ENCODE data around the gene AMN1. TPM values are rescaled to one million over a fixed set of nuclear protein-coding genes. Genes with fewer than 3 reads are reported as not detected.

Gene AMN1
- total and polyA plus RNA-seq, 8 donors = 3.5 to 8.4 (median 4.9) TPM

DNA sequence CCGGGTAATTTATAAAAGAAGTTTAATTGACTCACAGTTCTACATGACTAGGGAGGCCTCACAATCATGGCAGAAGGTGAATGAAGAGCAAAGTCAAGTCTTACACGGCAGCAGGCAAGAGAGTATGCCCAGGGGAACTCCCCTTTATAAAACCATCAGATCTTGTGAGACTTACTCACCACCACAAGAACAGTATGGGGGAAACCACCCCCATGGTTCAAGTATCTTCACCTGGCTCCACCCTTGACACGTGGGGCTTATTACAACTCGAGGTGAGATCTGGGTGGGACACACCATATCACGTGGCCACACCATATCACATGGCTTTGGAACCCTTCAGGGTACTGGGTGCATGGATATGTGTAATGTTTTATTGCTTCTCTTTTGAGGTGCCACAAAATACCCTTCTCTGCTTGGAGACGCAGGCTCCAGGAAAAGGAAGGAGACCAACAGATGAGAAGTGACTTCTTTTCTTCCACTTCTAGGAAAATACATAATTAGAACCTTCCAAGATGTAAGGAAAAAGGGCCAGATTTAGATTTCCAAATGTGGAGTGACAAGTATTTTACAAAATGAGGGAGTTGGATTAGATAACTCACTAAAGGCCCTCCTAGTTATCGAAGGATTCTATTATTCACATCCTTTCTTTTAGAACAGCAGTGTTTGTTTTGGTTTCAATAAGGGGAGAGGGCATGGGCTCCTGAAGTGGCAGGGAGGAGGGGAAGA lies 102.4 kb downstream of the AMN1 start:
- intact Hi-C loops (cut with DNase I) = no loop called here
- Histone ChIP-seq H3K36me3 (no peaks in the 10 kb centered on the region), H3K27me3 (no peaks in the 10 kb centered on the region), H3K9me3 (no peaks in the 10 kb centered on the region), H3K27ac (no peak overlapping the region), H3K4me1 (peaks cover 0 to 12% (median 5%) of the 10 kb centered on the region in 3 donors), H3K4me3 (no peak overlapping the region)
- no peak for FAIRE-seq
- no peak for DNase-seq
- ATAC-seq = no peak
- WGBS, 2 donors = 80 to 88% methylated on average over 7 of the region's 7 CpGs
- TF ChIP-seq, protein P1, sequence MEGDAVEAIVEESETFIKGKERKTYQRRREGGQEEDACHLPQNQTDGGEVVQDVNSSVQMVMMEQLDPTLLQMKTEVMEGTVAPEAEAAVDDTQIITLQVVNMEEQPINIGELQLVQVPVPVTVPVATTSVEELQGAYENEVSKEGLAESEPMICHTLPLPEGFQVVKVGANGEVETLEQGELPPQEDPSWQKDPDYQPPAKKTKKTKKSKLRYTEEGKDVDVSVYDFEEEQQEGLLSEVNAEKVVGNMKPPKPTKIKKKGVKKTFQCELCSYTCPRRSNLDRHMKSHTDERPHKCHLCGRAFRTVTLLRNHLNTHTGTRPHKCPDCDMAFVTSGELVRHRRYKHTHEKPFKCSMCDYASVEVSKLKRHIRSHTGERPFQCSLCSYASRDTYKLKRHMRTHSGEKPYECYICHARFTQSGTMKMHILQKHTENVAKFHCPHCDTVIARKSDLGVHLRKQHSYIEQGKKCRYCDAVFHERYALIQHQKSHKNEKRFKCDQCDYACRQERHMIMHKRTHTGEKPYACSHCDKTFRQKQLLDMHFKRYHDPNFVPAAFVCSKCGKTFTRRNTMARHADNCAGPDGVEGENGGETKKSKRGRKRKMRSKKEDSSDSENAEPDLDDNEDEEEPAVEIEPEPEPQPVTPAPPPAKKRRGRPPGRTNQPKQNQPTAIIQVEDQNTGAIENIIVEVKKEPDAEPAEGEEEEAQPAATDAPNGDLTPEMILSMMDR (IDR thresholded peaks at IDR 0.05) = no peak

DNA sequence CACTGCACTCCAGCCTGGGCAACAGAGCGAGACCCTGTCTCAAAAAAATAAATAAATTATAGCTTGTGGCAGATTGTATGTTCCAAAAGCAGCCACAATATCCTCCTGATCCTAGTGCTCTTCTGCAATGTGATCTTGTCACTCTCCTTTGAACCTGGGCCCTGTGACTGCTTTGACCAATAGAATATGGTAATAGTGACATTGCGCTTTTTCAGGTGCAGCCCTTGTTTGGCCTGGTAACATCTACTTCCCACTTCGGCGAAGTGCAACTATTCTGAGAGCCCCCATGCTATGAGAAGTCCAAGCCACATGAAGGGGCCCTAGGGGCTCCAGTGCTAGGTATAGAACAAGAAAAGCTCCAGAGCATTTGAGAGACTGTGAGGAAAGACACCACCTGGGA lies 106.8 kb downstream of the AMN1 start:
- H3K9me3 ChIP-seq = no peaks in the 10 kb centered on the region
- 95 to 96% methylated on average over 4 of the region's 4 CpGs for WGBS, 2 donors
- no peak overlapping the region for H3K4me3 ChIP-seq
- H3K36me3 ChIP-seq = no peaks in the 10 kb centered on the region
- no peak overlapping the region for H3K27ac ChIP-seq
- no peaks in the 10 kb centered on the region for H3K27me3 ChIP-seq
- DNase-seq (no peak), ATAC-seq (no peak), FAIRE-seq (no peak)
- TF ChIP-seq, protein P1 (IDR thresholded peaks at IDR 0.05) = no peak
- intact Hi-C loops (cut with DNase I) = no loop called here
- H3K4me1 ChIP-seq = no peaks in the 10 kb centered on the region

Other genes with a start within 250 kb of the AMN1 start
- gene DENND5B, start 137.9 kb downstream of the AMN1 start, total RNA-seq = 10 to 100 TPM in 3 of 6 donors, 1 to 10 TPM in 3; 5.2 to 11.3 (median 8.7) TPM
- gene DENND5B, start 137.9 kb downstream of the AMN1 start, polyA plus RNA-seq = 1 to 10 TPM; 2.4 to 2.7 TPM
- 1 to 10 TPM; 2.0 to 4.6 (median 3.1) TPM for gene ETFBKMT, start 69.3 kb downstream of the AMN1 start, total RNA-seq
- gene ETFBKMT, start 69.3 kb downstream of the AMN1 start, polyA plus RNA-seq = 1 to 10 TPM; 1.8 to 2.8 TPM
- gene RESF1, start 230.4 kb upstream of the AMN1 start, total RNA-seq = 10 to 100 TPM; 10.6 to 32.1 (median 15.6) TPM
- gene RESF1, start 230.4 kb upstream of the AMN1 start, polyA plus RNA-seq = 10 to 100 TPM; 23.1 to 25.2 TPM

All from pancreas (tissue), 10 donors.